ENCODE data around the gene PRDM1. TPM values are rescaled to one million over a fixed set of nuclear protein-coding genes. Genes with fewer than 3 reads are reported as not detected.

The PRDM1 gene
- total RNA-seq, 1 donor from 2014 or later, result not detected

DNA sequence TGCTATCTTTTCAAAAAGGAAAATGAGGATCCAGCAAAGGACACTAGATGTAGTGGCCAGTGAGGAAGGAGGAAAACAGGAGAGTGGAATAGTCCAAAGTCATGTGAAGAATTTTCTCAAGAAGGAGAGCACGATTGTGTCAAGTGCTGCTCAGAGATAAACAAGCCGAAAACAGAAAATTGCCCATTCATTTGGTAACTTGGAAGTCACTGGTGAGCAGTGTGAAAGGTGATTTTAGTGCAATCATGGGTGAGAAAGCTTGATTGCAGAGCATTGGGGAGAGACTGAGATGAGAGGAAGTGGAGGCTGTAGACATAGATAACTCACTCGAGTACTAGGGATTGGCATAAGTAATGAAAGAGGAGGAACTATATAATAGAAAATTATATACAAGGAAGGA lies 26.0 kb upstream of the PRDM1 start:
- Mint-ChIP-seq H3K4me1 (ENCODE audit: unreplicated experiment) (no peaks in the 10 kb centered on the region), H3K4me3 (ENCODE audit: unreplicated experiment) (no peak overlapping the region), H3K36me3 (ENCODE audit: unreplicated experiment) (no peaks in the 10 kb centered on the region), H3K27me3 (ENCODE audit: unreplicated experiment) (no peaks in the 10 kb centered on the region), H3K27ac (ENCODE audit: unreplicated experiment) (no peak overlapping the region), H3K9me3 (ENCODE audit: unreplicated experiment) (no peaks in the 10 kb centered on the region)
- TF ChIP-seq, protein P1, sequence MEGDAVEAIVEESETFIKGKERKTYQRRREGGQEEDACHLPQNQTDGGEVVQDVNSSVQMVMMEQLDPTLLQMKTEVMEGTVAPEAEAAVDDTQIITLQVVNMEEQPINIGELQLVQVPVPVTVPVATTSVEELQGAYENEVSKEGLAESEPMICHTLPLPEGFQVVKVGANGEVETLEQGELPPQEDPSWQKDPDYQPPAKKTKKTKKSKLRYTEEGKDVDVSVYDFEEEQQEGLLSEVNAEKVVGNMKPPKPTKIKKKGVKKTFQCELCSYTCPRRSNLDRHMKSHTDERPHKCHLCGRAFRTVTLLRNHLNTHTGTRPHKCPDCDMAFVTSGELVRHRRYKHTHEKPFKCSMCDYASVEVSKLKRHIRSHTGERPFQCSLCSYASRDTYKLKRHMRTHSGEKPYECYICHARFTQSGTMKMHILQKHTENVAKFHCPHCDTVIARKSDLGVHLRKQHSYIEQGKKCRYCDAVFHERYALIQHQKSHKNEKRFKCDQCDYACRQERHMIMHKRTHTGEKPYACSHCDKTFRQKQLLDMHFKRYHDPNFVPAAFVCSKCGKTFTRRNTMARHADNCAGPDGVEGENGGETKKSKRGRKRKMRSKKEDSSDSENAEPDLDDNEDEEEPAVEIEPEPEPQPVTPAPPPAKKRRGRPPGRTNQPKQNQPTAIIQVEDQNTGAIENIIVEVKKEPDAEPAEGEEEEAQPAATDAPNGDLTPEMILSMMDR (IDR thresholded peaks at IDR 0.05), result no peak
- DNase-seq (ENCODE audit: extremely low spot score, unreplicated experiment), result no peak

DNA sequence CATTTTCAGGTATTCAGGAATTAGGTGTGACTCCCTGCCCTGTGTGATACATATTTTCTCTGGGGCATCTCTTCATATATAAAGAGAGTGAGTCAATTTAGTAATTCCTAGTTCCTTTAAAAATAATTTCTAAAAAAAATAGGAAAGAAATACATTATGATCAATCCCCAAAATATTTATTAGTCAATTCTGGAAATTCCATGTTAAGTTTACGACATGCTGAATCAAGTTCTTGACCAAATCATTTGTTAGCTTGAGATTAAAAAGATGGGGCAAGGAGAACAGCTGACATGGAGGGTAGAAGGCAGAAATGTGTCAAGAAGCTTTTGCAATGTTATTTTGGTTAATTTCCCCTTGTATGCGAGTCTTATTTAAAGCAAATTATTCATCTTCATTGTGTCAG lies 22.7 kb upstream of the PRDM1 start:
- Mint-ChIP-seq H3K36me3 (ENCODE audit: unreplicated experiment) (no peaks in the 10 kb centered on the region), H3K27ac (ENCODE audit: unreplicated experiment) (no peak overlapping the region), H3K27me3 (ENCODE audit: unreplicated experiment) (no peaks in the 10 kb centered on the region), H3K4me1 (ENCODE audit: unreplicated experiment) (peaks cover 4% of the 10 kb centered on the region), H3K9me3 (ENCODE audit: unreplicated experiment) (no peaks in the 10 kb centered on the region), H3K4me3 (ENCODE audit: unreplicated experiment) (no peak overlapping the region)
- TF ChIP-seq, protein P1 (IDR thresholded peaks at IDR 0.05), result no peak
- DNase-seq (ENCODE audit: extremely low spot score, unreplicated experiment), result no peak

DNA sequence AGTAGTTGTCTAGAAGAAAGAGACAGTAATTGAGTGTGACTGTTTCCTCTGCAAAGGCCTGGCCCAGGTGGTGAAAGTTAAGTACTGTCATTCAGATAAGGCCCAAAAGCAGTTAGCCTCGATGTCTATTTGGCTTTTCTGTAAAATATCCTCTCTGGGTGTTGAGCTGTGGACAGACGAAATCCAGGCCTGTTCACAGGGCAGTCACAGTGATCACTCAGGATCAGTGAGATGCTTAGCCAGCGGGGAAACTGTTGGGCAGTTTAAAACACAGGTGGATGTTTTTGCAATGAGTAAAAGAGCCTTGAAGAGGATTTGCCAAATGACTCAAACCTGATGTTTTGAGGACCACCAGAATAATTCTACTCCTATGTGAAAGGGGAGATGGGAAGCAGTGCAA lies 22.0 kb upstream of the PRDM1 start:
- H3K36me3 Mint-ChIP-seq (ENCODE audit: unreplicated experiment), result no peaks in the 10 kb centered on the region
- no peak overlapping the region for H3K4me3 Mint-ChIP-seq (ENCODE audit: unreplicated experiment)
- H3K27me3 Mint-ChIP-seq (ENCODE audit: unreplicated experiment), result no peaks in the 10 kb centered on the region
- H3K9me3 Mint-ChIP-seq (ENCODE audit: unreplicated experiment), result no peaks in the 10 kb centered on the region
- TF ChIP-seq, protein P1 (IDR thresholded peaks at IDR 0.05), result no peak
- no peak overlapping the region for H3K27ac Mint-ChIP-seq (ENCODE audit: unreplicated experiment)
- H3K4me1 Mint-ChIP-seq (ENCODE audit: unreplicated experiment), result peaks cover 4% of the 10 kb centered on the region
- no peak for DNase-seq (ENCODE audit: extremely low spot score, unreplicated experiment)

DNA sequence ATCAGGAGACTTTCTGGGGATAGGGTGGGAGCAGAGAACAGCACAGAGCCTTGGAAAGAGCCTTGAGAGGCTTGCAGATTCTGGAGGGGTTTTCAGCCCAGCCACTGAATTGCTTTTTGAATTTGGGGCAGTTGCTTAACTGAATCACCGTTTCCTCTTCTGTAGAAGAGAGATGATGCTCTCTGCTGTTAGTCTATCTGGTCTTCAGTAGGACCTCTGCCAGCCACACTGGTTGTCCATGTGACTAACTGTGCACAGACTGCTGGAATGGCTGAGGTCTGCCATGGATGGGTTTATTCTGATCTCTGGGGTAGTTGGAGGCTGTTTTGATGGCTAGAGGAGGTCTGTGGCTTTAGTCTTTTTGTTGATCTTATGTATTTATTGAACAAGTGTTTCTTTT lies 21.4 kb upstream of the PRDM1 start:
- TF ChIP-seq, protein P1 (IDR thresholded peaks at IDR 0.05), result no peak

DNA sequence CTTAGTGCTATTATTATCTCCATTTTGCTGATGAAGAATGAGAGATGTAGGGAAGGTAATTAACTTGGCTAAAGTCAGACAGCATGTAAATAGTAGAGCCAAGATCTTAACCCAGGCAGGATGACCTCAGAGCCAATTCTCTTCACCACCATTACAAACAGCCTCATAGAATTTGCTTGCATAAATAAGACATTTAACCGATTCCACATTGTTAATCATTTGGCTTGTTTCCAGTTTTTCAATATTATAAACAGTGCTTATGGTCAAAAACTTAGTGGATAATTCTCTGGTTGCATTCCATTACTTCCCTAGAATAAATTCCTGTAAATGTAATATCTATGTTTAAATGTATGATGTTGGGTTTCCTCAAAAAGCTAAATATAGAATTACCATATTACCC lies 19.1 kb upstream of the PRDM1 start:
- Mint-ChIP-seq H3K36me3 (ENCODE audit: unreplicated experiment) (no peaks in the 10 kb centered on the region), H3K4me3 (ENCODE audit: unreplicated experiment) (no peak overlapping the region), H3K9me3 (ENCODE audit: unreplicated experiment) (no peaks in the 10 kb centered on the region), H3K27ac (ENCODE audit: unreplicated experiment) (no peak overlapping the region), H3K4me1 (ENCODE audit: unreplicated experiment) (peaks cover 15% of the 10 kb centered on the region), H3K27me3 (ENCODE audit: unreplicated experiment) (peaks cover 6% of the 10 kb centered on the region)
- TF ChIP-seq, protein P1 (IDR thresholded peaks at IDR 0.05), result no peak
- DNase-seq (ENCODE audit: extremely low spot score, unreplicated experiment), result no peak

More for the DNA sequence above, 21.4 kb upstream of the PRDM1 start:
- Mint-ChIP-seq H3K27ac (ENCODE audit: unreplicated experiment) (no peak overlapping the region), H3K9me3 (ENCODE audit: unreplicated experiment) (no peaks in the 10 kb centered on the region), H3K36me3 (ENCODE audit: unreplicated experiment) (no peaks in the 10 kb centered on the region), H3K4me1 (ENCODE audit: unreplicated experiment) (peaks cover 10% of the 10 kb centered on the region), H3K4me3 (ENCODE audit: unreplicated experiment) (no peak overlapping the region), H3K27me3 (ENCODE audit: unreplicated experiment) (peaks cover 4% of the 10 kb centered on the region)
- no peak for DNase-seq (ENCODE audit: extremely low spot score, unreplicated experiment)

All from osteocyte (in vitro differentiated cells).